ENCODE measurements around the gene PPP2R3A.

GRCh38 chr3:136120373-136121348 lies 155.1 kb downstream of the PPP2R3A start:
- no peak for TF ChIP-seq CTCF (IDR thresholded peaks at IDR 0.05)
- no peak for TF ChIP-seq POLR2A (IDR thresholded peaks at IDR 0.05)
